K562 (cell line): ENCODE data around the gene OLFML3. TPM values are rescaled to one million over a fixed set of nuclear protein-coding genes. Genes with fewer than 3 reads are reported as not detected.

Experiments
- BHLHE40 ChIP-seq: IDR thresholded peaks from 2 replicates; pipeline ENCODE4 v1.6.1; 2011; ENCODE audit warnings: low read length, improper control_type of control experiment
- FOXA3 ChIP-seq, 2 experiments: fragments of 450-650 bp in 1 of 2; sonication (generic) in 1 of 2; formaldehyde crosslinking; IDR thresholded peaks in 1 of 2; conservative IDR thresholded peaks in 1 of 2; 2 replicates each; pipeline versions ENCODE4 v1.4.0 to v1.8.0; 2020 to 2022; ENCODE audit warnings: mild to moderate bottlenecking in 2 of 2, missing genetic modification reagents in 1 of 2
- NEUROD1 ChIP-seq: fragments of 150-350 bp; IDR thresholded peaks from 2 replicates; pipeline ENCODE4 v1.6.1; 2014; ENCODE audit warnings: borderline replicate concordance, low read length, low read depth; ENCODE audit not compliant: partially characterized antibody
- PHF21A ChIP-seq: fragments of 450-650 bp; IDR thresholded peaks from 2 replicates; pipeline ENCODE4 v1.6.1; 2017; ENCODE audit warnings: low read depth, borderline replicate concordance
- ZSCAN29 ChIP-seq: fragments of 450-650 bp; IDR thresholded peaks from 2 replicates; pipeline ENCODE4 v1.6.1; 2017
- polyA plus RNA-seq, 8 experiments: library from polyadenylated mRNA; depleted of rRNA in 4 of 8; stranded (reverse) in 5 of 8; unstranded in 3 of 8; fragments of >200 nt; fragmentation: Nextera tagmentation in 2 of 8; fragmentation: Illumina TruSeq in 1 of 8; extraction: Ambion mirVana in 2 of 8; extraction: Trizol in 1 of 8; gene quantifications; 2 replicates each; pipeline versions ENCODE4 v1.2.1 to v1.2.3, GENCODE V29; 2011 to 2014; ENCODE audit warnings: inconsistent platforms in 1 of 8, missing spikeins in 1 of 8
- total RNA-seq, 7 experiments: library from RNA; depleted of rRNA in 6 of 7; stranded (reverse); fragments of >200 nt in 6 of 7; fragmentation: Illumina TruSeq in 2 of 7; extraction: Trizol in 2 of 7; gene quantifications; 2 replicates each; pipeline versions ENCODE4 v1.2.1 to v1.2.3, GENCODE V29; 2011 to 2021; ENCODE audit warnings: low replicate concordance in 1 of 7
- TF ChIP-seq, protein P1 (sequence below), 2 experiments: fragments of 450-650 bp; formaldehyde crosslinking in 1 of 2; IDR thresholded peaks; 2 replicates each; pipeline versions ENCODE4 v1.4.0 to v1.6.1; 2014 to 2020; ENCODE audit warnings: mild to moderate bottlenecking in 2 of 2, borderline replicate concordance in 1 of 2, low read depth in 1 of 2
- TF ChIP-seq, protein P2 (sequence below), 2 experiments: fragments of 450-650 bp; conservative IDR thresholded peaks; 2 replicates each; pipeline ENCODE4 v1.6.1; 2017; ENCODE audit warnings: mild to moderate bottlenecking in 2 of 2, moderate library complexity in 2 of 2
- TF ChIP-seq, protein P3 (sequence below): sonication (generic); formaldehyde crosslinking; IDR thresholded peaks from 2 replicates; pipeline ENCODE4 v1.8.1; 2023; ENCODE audit warnings: mild to moderate bottlenecking, missing genetic modification reagents
- TF ChIP-seq, protein P4 (sequence below), 2 experiments: IDR thresholded peaks; 2 replicates each; pipeline ENCODE4 v1.6.1; 2011; ENCODE audit warnings: borderline replicate concordance in 1 of 2, control low read depth in 1 of 2, low read depth in 1 of 2, low read length in 1 of 2, mild to moderate bottlenecking in 1 of 2, mixed read lengths in 1 of 2, moderate library complexity in 1 of 2; ENCODE audit not compliant: insufficient read depth in 1 of 2, insufficient read length in 1 of 2, poor library complexity in 1 of 2, severe bottlenecking in 1 of 2; ENCODE audit errors: extremely low read depth in 1 of 2
- TF ChIP-seq, protein P5 (sequence below): sonication (generic); IDR thresholded peaks from 2 replicates; pipeline ENCODE4 v1.6.1; 2016

The OLFML3 gene
- total and polyA plus RNA-seq, 9 of the 15 experiments (the other 6 are each of a cell fraction or from before 2014, with no cell fraction given) = 0.07 to 0.13 (median 0.07) TPM; not detected in 6

DNA sequence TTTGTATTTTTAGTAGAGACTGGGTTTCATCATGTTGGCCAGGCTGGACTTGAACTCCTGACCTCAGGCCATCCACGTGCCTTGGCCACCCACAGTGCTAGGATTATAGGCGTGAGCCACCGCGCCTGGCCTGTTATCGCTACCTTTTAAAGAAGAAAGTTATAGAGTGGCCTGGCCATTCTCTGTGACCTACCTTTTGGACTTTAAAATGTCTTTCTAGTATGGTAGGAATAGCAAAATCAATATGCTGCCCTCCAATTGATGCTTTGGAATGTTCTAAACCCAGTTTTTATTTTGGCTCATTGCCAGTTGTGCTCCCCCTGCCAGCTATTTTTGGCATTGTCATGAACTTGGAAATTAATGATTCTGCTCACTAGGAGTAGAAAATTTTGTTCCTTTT is 30.3 kb upstream of the OLFML3 start (continued):
- TF ChIP-seq FOXA3 (CRISPR knock-in tag; conservative IDR thresholded peaks at IDR 0.05 in 1 of 2, IDR thresholded peaks at IDR 0.05 in 1 of 2) = 0 out of 4 replicates have a peak, but pooled peaks of 1 of the 2 experiments have one; percentile 18
- TF ChIP-seq BHLHE40 = peak; percentile 73
- TF ChIP-seq NEUROD1 = no peak
- TF ChIP-seq, protein P1, sequence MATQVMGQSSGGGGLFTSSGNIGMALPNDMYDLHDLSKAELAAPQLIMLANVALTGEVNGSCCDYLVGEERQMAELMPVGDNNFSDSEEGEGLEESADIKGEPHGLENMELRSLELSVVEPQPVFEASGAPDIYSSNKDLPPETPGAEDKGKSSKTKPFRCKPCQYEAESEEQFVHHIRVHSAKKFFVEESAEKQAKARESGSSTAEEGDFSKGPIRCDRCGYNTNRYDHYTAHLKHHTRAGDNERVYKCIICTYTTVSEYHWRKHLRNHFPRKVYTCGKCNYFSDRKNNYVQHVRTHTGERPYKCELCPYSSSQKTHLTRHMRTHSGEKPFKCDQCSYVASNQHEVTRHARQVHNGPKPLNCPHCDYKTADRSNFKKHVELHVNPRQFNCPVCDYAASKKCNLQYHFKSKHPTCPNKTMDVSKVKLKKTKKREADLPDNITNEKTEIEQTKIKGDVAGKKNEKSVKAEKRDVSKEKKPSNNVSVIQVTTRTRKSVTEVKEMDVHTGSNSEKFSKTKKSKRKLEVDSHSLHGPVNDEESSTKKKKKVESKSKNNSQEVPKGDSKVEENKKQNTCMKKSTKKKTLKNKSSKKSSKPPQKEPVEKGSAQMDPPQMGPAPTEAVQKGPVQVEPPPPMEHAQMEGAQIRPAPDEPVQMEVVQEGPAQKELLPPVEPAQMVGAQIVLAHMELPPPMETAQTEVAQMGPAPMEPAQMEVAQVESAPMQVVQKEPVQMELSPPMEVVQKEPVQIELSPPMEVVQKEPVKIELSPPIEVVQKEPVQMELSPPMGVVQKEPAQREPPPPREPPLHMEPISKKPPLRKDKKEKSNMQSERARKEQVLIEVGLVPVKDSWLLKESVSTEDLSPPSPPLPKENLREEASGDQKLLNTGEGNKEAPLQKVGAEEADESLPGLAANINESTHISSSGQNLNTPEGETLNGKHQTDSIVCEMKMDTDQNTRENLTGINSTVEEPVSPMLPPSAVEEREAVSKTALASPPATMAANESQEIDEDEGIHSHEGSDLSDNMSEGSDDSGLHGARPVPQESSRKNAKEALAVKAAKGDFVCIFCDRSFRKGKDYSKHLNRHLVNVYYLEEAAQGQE (IDR thresholded peaks at IDR 0.05; ENCODE audit: borderline replicate concordance) = peak; percentile 42; the same call in 1 of the 2 replicates
- TF ChIP-seq, protein P1 (CRISPR knock-in tag; IDR thresholded peaks at IDR 0.05; ENCODE audit: low read depth) = no peak
- TF ChIP-seq, protein P2, sequence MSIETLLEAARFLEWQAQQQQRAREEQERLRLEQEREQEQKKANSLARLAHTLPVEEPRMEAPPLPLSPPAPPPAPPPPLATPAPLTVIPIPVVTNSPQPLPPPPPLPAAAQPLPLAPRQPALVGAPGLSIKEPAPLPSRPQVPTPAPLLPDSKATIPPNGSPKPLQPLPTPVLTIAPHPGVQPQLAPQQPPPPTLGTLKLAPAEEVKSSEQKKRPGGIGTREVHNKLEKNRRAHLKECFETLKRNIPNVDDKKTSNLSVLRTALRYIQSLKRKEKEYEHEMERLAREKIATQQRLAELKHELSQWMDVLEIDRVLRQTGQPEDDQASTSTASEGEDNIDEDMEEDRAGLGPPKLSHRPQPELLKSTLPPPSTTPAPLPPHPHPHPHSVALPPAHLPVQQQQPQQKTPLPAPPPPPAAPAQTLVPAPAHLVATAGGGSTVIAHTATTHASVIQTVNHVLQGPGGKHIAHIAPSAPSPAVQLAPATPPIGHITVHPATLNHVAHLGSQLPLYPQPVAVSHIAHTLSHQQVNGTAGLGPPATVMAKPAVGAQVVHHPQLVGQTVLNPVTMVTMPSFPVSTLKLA (conservative IDR thresholded peaks at IDR 0.05) = peak; percentile 55 to 82; a peak in 3 of 4 replicates
- 0 out of 2 replicates have a peak, but pooled peaks have one; percentile 36 for TF ChIP-seq PHF21A
- TF ChIP-seq ZSCAN29 = no peak
- TF ChIP-seq, protein P3, sequence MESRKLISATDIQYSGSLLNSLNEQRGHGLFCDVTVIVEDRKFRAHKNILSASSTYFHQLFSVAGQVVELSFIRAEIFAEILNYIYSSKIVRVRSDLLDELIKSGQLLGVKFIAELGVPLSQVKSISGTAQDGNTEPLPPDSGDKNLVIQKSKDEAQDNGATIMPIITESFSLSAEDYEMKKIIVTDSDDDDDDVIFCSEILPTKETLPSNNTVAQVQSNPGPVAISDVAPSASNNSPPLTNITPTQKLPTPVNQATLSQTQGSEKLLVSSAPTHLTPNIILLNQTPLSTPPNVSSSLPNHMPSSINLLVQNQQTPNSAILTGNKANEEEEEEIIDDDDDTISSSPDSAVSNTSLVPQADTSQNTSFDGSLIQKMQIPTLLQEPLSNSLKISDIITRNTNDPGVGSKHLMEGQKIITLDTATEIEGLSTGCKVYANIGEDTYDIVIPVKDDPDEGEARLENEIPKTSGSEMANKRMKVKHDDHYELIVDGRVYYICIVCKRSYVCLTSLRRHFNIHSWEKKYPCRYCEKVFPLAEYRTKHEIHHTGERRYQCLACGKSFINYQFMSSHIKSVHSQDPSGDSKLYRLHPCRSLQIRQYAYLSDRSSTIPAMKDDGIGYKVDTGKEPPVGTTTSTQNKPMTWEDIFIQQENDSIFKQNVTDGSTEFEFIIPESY (CRISPR knock-in tag) = peak; percentile 84
- TF ChIP-seq, protein P4, sequence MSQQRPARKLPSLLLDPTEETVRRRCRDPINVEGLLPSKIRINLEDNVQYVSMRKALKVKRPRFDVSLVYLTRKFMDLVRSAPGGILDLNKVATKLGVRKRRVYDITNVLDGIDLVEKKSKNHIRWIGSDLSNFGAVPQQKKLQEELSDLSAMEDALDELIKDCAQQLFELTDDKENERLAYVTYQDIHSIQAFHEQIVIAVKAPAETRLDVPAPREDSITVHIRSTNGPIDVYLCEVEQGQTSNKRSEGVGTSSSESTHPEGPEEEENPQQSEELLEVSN (IDR thresholded peaks at IDR 0.05; ENCODE audit: borderline replicate concordance in 1 of 2, extremely low read depth in 1 of 2, insufficient read depth in 1 of 2, insufficient read length in 1 of 2, low read depth in 1 of 2, low read length in 1 of 2, poor library complexity in 1 of 2, severe bottlenecking in 1 of 2) = peak in 1 of 2 experiments; percentile 56
- TF ChIP-seq, protein P5, sequence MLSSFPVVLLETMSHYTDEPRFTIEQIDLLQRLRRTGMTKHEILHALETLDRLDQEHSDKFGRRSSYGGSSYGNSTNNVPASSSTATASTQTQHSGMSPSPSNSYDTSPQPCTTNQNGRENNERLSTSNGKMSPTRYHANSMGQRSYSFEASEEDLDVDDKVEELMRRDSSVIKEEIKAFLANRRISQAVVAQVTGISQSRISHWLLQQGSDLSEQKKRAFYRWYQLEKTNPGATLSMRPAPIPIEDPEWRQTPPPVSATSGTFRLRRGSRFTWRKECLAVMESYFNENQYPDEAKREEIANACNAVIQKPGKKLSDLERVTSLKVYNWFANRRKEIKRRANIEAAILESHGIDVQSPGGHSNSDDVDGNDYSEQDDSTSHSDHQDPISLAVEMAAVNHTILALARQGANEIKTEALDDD = 0 out of 2 replicates have a peak, but pooled peaks have one; percentile 19
